WERI-Rb-1 (cell line): ENCODE measurements around the gene MUC4.

Experiments used
- DNase-seq: peaks from one replicate; pipeline ENCODE4 v3.0.0-alpha.2; 2020
- H3K27ac ChIP-seq: fragments of 250-450 bp; sonication (Bioruptor Pico); 2 replicates; pipeline ENCODE4 v1.5.1; 2020; ENCODE audit warnings: mild to moderate bottlenecking, moderate library complexity
- H3K27me3 ChIP-seq: fragments of 250-450 bp; sonication (Bioruptor Pico); 2 replicates; pipeline ENCODE4 v1.5.1; 2021; ENCODE audit warnings: mild to moderate bottlenecking, low read depth, moderate library complexity; ENCODE audit not compliant: insufficient read depth, severe bottlenecking
- H3K36me3 ChIP-seq: fragments of 250-450 bp; sonication (Bioruptor Pico); 2 replicates; pipeline ENCODE4 v1.5.1; 2020; ENCODE audit warnings: mild to moderate bottlenecking, moderate library complexity
- H3K4me3 ChIP-seq: 2 replicates; pipeline ENCODE4 v1.5.1; 2011; ENCODE audit warnings: low read depth, mild to moderate bottlenecking, control low read depth, low read length
- H3K9me3 ChIP-seq: fragments of 250-450 bp; sonication (Bioruptor Pico); 2 replicates; pipeline ENCODE4 v1.5.1; 2021; ENCODE audit warnings: mild to moderate bottlenecking, moderate library complexity; ENCODE audit not compliant: severe bottlenecking
- CTCF ChIP-seq: IDR thresholded peaks from 2 replicates; pipeline ENCODE4 v1.5.1; 2011; ENCODE audit warnings: low read depth, mild to moderate bottlenecking, control low read depth, inconsistent platforms, low read length

MUC4 gene

GRCh38 chr3:195838714-195839113 is 27.0 kb upstream of the MUC4 start:
- H3K4me3 ChIP-seq = no peak overlapping the region
- TF ChIP-seq CTCF = no peak
- no peaks in the 10 kb centered on the region for H3K27me3 ChIP-seq
- H3K27ac ChIP-seq = no peak overlapping the region; the same call in 1 of the 2 replicates
- no peaks in the 10 kb centered on the region for H3K36me3 ChIP-seq
- no peaks in the 10 kb centered on the region for H3K9me3 ChIP-seq
- no peak for DNase-seq

GRCh38 chr3:195836476-195837135 is 24.9 kb upstream of the MUC4 start:
- DNase-seq = no peak

GRCh38 chr3:195835791-195836190 is 24.1 kb upstream of the MUC4 start:
- H3K27ac ChIP-seq = no peak overlapping the region
- H3K9me3 ChIP-seq = no peaks in the 10 kb centered on the region
- no peaks in the 10 kb centered on the region for H3K36me3 ChIP-seq
- no peaks in the 10 kb centered on the region for H3K27me3 ChIP-seq
- no peak for DNase-seq
- no peak overlapping the region for H3K4me3 ChIP-seq
- no peak for TF ChIP-seq CTCF

More at GRCh38 chr3:195836476-195837135, 24.9 kb upstream of the MUC4 start:
- peak overlapping the region; percentile 69 for H3K27ac ChIP-seq
- no peak overlapping the region for H3K4me3 ChIP-seq
- TF ChIP-seq CTCF = no peak
- H3K9me3 ChIP-seq = no peaks in the 10 kb centered on the region
- no peaks in the 10 kb centered on the region for H3K27me3 ChIP-seq
- no peaks in the 10 kb centered on the region for H3K36me3 ChIP-seq

GRCh38 chr3:195834675-195835583 is 23.2 kb upstream of the MUC4 start:
- Histone ChIP-seq H3K27me3 (no peaks in the 10 kb centered on the region), H3K27ac (no peak overlapping the region), H3K4me3 (no peak overlapping the region), H3K9me3 (no peaks in the 10 kb centered on the region), H3K36me3 (no peaks in the 10 kb centered on the region)
- no peak for DNase-seq
- TF ChIP-seq CTCF = no peak

- Histone ChIP-seq H3K27me3 (no peaks in the 10 kb centered on the region), H3K27ac (no peak overlapping the region), H3K9me3 (no peaks in the 10 kb centered on the region), H3K36me3 (no peaks in the 10 kb centered on the region), H3K4me3 (no peak overlapping the region)
- no peak for TF ChIP-seq CTCF
- no peak for DNase-seq
Measured at GRCh38 chr3:195829897-195830254, 18.1 kb upstream of the MUC4 start.
